ENCODE measurements around the gene PAPPA.
A peak's percentile ranks its signal among the peaks of the same experiment; 100 is the strongest.

- TF ChIP-seq POLR2A (IDR thresholded peaks at IDR 0.05; ENCODE audit: low read depth) (no peak), CTCF (IDR thresholded peaks at IDR 0.05) (peak in 1 of 3 experiments; percentile 13), POLR2AphosphoS5 (IDR thresholded peaks at IDR 0.05) (peak in 1 of 2 donors; percentile 18), EP300 (IDR thresholded peaks at IDR 0.05) (no peak)
Observed at GRCh38 chr9:116365056-116365471, 211.5 kb downstream of the PAPPA start.

All from esophagus muscularis mucosa (tissue), 4 donors.